ENCODE data around the gene KCNQ5. TPM values are rescaled to one million over a fixed set of nuclear protein-coding genes. Genes with fewer than 3 reads are reported as not detected.

KCNQ5 gene
- total and polyA plus RNA-seq, 2 of the 8 experiments (the other 6 are each of a cell fraction or from before 2014, with no cell fraction given): 0.83 to 1.2 TPM

DNA sequence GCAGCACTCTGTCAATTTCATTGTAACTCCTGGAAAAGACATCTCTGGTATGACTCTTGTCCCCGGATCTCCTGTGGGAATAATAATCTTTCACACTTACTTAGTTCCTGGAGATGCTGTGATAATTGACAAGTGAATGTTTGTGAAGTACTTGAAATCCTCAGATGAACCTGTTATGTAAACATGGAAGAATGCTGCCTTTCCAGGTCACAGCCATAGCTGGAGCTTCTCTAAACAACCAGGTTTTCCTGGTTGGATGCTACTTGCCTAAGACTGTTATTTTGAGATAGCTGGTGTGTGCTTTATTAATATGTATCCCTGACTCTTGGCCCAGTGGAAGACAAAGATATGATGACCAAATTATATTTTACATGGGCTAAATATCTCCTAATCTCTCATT is 228.6 kb downstream of the KCNQ5 start:
- Histone ChIP-seq H3K23me2 (ENCODE audit: low read depth, low read length) (no peaks in the 10 kb centered on the region), H3K4me1 (replicated peaks in 1 of 4; ENCODE audit: control insufficient read depth in 3 of 4, insufficient read depth in 4 of 4, low read length in 3 of 4) (no peaks in the 10 kb centered on the region), H2BK20ac (ENCODE audit: low read length) (no peak overlapping the region), H3K27me3 (replicated peaks in 1 of 4; ENCODE audit: control insufficient read depth in 3 of 4, extremely low read depth in 1 of 4, insufficient read depth in 3 of 4, low read length in 3 of 4) (no peaks in the 10 kb centered on the region), H3K56ac (replicated peaks; ENCODE audit: insufficient read length, low read depth, low read length) (no peak overlapping the region), H3K36me3 (ENCODE audit: control insufficient read depth in 2 of 4, insufficient read depth in 4 of 4, low read length in 3 of 4) (no peaks in the 10 kb centered on the region), H3K23ac (ENCODE audit: insufficient read length) (no peak overlapping the region), H3K4me2 (ENCODE audit: insufficient read depth in 1 of 2, low read depth in 2 of 2, low read length in 2 of 2) (no peak overlapping the region), H4K91ac (replicated peaks; ENCODE audit: insufficient read length, low read length) (no peak overlapping the region), H4K20me1 (replicated peaks in 1 of 2; ENCODE audit: control insufficient read depth in 1 of 2, insufficient read depth in 2 of 2, low read length in 2 of 2) (no peaks in the 10 kb centered on the region), H2BK5ac (ENCODE audit: low read depth, low read length) (no peak overlapping the region), H3K14ac (ENCODE audit: insufficient read length) (no peak overlapping the region), H2BK12ac (ENCODE audit: low read depth, low read length) (no peak overlapping the region), H3K27ac (ENCODE audit: low read depth, low read length) (no peak overlapping the region), H3K4me3 (ENCODE audit: extremely low read depth in 1 of 4, insufficient read depth in 2 of 4, low read depth in 3 of 4, low read length in 4 of 4) (no peak overlapping the region), H3K18ac (ENCODE audit: extremely low read depth, low read length) (no peak overlapping the region), H3K79me1 (ENCODE audit: low read depth, low read length) (no peaks in the 10 kb centered on the region), H2BK120ac (replicated peaks; ENCODE audit: low read depth, low read length) (no peak overlapping the region), H2AFZ (ENCODE audit: low read length) (no peak overlapping the region), H2AK5ac (ENCODE audit: low read depth, low read length) (no peak overlapping the region), H3K79me2 (ENCODE audit: control insufficient read depth in 1 of 2, insufficient read depth in 2 of 2, low read length in 2 of 2) (no peaks in the 10 kb centered on the region), H3K4ac (replicated peaks; ENCODE audit: insufficient read length, low read depth, low read length) (no peak overlapping the region), H3K9ac (replicated peaks in 1 of 4; ENCODE audit: extremely low read depth in 1 of 4, low read depth in 3 of 4, low read length in 3 of 4) (no peak overlapping the region), H4K5ac (ENCODE audit: insufficient read length, low read depth, low read length) (no peak overlapping the region), H3K9me3 (ENCODE audit: insufficient read depth in 2 of 2, low read depth in 1 of 2, low read length in 1 of 2) (no peaks in the 10 kb centered on the region), H2BK15ac (ENCODE audit: low read length) (no peak overlapping the region), H4K8ac (ENCODE audit: extremely low read depth, insufficient read depth, low read length) (no peak overlapping the region)
- no peak for FAIRE-seq
- CTCF ChIA-PET (ENCODE audit: partially characterized antibody): no interaction called here
- WGBS, 2 experiments (ENCODE audit: extremely low coverage in 1 of 2, insufficient coverage in 1 of 2, insufficient read length in 1 of 2, insufficient replicate concordance in 2 of 2, low coverage in 1 of 2, low lambda C conversion rate in 2 of 2, missing lambda C conversion rate in 1 of 2): 88% methylated on average over 1 of the region's 1 CpG; no CpG with 5 or more reads in 1 of the 2 experiments
- no peak for TF ChIP-seq RXRA (IDR thresholded peaks at IDR 0.05; ENCODE audit: insufficient read depth, low read depth, low read length)
- TF ChIP-seq BRCA1 (IDR thresholded peaks at IDR 0.05; ENCODE audit: low read depth, low read length): no peak
- TF ChIP-seq PHF8 (conservative IDR thresholded peaks at IDR 0.05; ENCODE audit: low read depth, low read length): no peak
- TF ChIP-seq GTF2F1 (IDR thresholded peaks at IDR 0.05; ENCODE audit: borderline replicate concordance, low read depth, low read length): no peak
- no peak for TF ChIP-seq TEAD4 (IDR thresholded peaks at IDR 0.05; ENCODE audit: low read depth, low read length)
- TF ChIP-seq NANOG (IDR thresholded peaks at IDR 0.05; ENCODE audit: insufficient read depth, low read depth, low read length, poor library complexity, severe bottlenecking): no peak
- TF ChIP-seq TCF12 (IDR thresholded peaks at IDR 0.05; ENCODE audit: low read depth, low read length): no peak
- TF ChIP-seq TBP (IDR thresholded peaks at IDR 0.05; ENCODE audit: low read depth, low read length): no peak
- TF ChIP-seq KDM4A (IDR thresholded peaks at IDR 0.05; ENCODE audit: low read depth, low read length, severe bottlenecking): no peak
- POLR2A ChIA-PET (ENCODE audit: partially characterized antibody): no interaction called here
- DNase-seq (ENCODE audit: low read depth in 1 of 2, low spot score in 2 of 2): no peak

All from H1 (cell line).